Measurements from ENCODE around the gene PLEKHA5.

The PLEKHA5 gene

DNA sequence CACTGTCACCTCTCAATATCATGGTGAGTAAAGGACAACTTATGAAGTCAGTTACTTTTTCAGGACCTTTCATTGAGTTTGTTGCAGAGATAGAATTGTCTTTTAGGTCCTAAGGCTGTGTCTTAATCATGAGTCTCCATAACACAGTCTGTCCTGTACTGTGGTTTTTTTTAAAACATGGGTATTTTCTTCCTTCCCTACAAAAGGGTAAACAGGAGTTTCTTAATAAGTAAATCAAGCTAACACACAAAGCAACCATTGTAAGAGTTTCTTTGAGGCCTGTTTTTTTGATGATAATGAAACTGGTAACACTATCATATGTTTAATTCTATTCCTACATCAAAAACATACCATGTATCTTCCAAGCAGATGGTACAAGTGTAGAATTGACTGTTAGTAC lies 101.4 kb downstream of the PLEKHA5 start:
- no peak for DNase-seq (ENCODE audit: low read depth)

- no peak for DNase-seq (ENCODE audit: low read depth)
Observed at GRCh38 chr12:19234171-19234704, 104.7 kb downstream of the PLEKHA5 start.

GRCh38 chr12:19234981-19235871 lies 105.7 kb downstream of the PLEKHA5 start:
- DNase-seq (ENCODE audit: low read depth): no peak

DNA sequence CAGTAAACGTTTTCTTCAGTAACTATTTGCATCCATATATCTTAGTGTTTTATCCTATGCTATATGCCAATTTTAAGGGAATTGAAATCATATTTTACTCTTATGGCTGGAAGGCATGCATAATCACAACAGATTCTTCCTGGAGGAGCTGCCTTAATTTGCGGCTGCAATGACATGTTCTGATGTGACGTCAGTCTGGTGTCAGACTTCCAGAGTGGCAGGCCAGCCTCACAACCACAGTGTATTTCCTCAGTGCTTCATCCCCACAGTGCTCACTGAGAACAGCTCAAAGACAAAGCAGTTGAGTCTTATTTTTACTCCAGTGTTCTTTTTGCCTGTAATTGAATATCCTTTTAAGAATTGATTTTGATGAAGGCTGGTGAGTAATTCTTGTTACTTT lies 107.1 kb downstream of the PLEKHA5 start:
- no peak for DNase-seq (ENCODE audit: low read depth)

DNA sequence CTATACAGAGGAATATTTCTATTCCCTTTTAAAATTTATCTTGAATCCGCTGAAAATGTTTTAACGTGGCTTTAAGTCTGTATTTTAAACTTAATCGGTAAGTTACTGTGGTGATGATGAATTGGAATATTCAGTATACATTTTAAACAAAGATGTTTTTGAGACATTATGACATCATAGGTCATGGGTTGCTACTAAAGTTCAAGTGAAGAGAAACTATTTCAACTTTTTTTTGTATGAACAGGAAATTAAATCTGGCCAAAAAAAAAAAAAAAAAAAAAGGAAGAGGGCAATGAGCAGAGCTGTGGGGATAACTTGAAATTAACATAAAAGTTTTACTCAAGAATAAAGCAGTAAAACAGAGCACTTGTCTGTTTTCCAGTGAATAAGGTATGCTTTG lies 109.0 kb downstream of the PLEKHA5 start:
- no peak for DNase-seq (ENCODE audit: low read depth)

DNA sequence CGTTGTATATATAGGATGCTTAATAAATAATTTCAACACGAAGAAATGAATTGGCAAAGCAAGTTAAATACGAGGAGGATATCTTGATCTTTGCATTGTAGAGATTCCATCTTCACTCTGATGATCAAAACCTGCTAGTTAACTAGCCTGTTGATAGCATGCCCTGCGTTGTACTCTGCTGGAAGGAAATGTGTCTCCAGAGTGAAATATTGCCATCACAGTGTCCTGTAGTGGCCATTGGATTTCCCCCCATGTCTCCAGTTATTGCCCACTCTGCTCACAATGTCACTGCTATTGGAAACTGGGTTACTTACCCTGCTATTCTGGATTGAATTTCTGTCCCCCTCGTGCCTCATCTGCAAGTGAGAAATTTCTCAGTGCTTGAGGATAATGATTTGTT lies 109.6 kb downstream of the PLEKHA5 start:
- no peak for DNase-seq (ENCODE audit: low read depth)

- no peak for DNase-seq (ENCODE audit: low read depth)
Observed at GRCh38 chr12:19239616-19240234, 110.2 kb downstream of the PLEKHA5 start.

- DNase-seq (ENCODE audit: low read depth): no peak
Observed at GRCh38 chr12:19242581-19242980, 113.0 kb downstream of the PLEKHA5 start.

DNA sequence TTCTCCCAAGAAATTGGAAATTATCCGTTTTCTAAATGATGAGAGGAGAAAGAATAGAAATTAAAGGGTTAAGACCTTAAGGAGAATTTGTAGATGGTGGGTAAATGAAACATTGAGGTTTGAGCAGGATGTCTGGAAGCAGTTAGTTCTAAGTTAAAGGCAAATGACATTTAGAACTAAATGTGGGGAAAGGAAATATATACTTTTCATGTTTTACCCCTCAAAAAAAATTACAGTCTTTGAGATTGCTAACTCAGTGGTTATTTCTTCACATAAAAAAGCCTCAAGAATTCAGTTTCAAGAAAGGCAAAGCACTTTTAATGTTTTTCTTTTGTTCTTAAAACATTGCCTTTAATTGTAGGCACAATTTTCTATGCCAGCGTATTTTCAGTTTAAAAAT lies 114.0 kb downstream of the PLEKHA5 start:
- no peak for DNase-seq (ENCODE audit: low read depth)

GRCh38 chr12:19244312-19244711 lies 114.8 kb downstream of the PLEKHA5 start:
- DNase-seq (ENCODE audit: low read depth): no peak

DNA sequence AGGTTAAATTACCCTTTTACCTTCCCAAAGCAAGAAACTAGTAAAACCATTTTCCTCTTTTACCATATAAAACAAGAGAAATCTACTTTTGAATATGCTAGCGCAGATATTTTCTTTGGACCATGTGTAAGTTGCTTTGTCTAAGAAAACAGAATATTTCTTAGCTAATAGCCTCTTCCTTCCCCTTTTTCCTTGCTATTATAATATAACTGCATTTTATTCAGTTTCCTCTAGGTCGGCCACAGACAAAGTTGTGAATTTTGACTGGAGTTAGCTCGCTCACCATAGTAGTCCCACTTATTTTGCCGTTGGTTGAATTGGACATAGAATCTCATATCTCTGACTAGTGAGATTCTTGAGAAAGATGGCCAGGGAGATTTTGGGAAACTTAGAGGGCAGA lies 115.6 kb downstream of the PLEKHA5 start:
- no peak for DNase-seq (ENCODE audit: low read depth)

DNA sequence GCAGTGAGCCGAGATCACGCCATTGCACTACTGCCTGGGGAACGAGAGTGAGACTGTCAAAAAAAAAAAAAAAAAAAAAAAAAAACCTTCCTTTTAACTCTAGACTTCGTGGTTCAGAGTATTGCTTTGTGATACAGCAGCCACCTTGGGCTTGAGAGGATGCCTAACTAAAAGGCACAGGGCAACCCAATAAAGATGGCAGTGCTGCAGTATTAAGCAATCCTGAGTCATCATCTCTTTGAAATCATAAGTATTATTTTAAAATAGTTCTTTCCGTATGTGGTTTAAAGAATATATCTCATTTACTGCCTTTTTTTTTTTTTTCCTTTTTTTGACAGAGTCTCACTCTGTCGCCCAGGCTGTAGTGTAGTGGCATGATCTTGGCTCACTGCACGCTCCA lies 116.1 kb downstream of the PLEKHA5 start:
- DNase-seq (ENCODE audit: low read depth): no peak

DNA sequence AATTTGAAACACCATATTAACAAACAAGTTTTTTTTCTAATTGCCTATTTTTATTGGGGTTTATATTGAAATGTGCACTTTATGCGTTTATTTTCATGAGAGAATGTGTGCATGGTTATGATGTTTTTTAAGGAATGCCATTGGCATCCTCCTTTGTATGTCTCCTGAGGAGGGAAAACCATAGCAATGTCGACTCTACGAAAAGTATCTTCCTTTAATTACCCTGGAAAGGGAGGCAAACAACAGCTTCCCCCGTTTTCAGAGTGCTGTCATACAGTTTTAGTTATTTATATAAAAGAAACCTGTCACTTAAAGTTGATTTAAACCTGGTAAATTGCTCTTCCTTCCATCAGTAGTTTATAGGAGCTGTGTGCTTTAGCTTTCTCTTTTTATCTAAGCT lies 117.4 kb downstream of the PLEKHA5 start:
- no peak for DNase-seq (ENCODE audit: low read depth)

DNA sequence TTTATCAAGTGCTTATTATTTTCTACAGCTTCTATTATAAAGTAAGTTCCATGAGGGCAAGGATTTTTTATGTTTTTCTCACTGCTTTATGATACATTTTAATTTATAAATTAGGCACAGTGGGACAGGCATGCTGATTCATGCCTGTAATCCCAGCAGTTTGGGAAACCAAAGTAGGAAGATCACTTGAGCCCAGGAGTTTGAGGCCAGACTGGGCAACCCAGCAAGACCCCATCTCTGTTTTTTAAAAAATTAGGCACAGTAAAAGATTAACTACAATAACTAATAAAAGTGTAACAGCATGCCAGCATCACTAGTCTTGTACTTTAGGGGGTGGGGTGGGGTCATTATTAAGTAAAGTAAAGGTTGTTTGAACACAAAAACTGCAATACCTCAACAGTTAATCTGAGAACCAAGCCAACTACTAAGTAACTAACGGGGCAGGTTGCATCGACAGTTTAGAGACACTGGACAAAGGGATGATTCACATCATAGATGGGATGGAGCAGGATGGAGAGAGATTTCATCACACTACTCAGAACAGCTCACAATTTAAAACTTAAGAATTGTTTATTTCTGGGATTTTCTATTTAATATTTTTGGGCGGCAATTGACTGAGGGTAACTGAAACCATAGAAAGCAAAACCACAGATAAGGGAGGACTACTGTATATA lies 119.5 kb downstream of the PLEKHA5 start:
- no peak for DNase-seq (ENCODE audit: low read depth)

DNA sequence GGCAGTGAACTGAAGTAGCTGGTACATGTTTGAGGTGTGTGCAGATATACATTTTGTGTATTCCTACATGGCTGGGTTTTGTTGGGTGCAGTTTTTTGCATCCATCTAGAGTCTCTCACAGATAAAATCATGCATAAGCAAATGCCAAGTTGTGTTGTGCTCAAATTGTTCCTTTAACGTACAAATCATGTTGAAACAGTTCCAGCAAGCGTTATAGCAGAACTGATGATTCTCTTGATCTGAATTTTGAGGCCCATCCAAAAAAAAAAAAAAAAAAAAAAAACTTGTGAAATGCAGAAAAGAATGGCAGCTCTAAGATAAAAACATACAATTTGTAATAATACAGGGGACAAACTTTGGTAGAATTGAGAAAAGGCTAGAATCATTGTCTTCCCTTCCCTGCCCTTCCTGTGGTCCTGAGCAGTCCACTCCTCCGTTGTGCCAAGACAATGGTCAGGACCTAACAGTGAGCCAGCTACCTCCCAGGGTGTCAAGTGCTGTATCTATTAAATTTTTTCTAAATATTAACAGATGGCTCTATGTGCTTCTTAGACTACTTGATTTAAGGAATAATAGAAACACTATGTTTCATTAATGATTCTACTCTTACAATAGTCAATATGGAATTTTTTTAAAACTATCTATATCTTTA lies 122.1 kb downstream of the PLEKHA5 start:
- no peak for DNase-seq (ENCODE audit: low read depth)

DNA sequence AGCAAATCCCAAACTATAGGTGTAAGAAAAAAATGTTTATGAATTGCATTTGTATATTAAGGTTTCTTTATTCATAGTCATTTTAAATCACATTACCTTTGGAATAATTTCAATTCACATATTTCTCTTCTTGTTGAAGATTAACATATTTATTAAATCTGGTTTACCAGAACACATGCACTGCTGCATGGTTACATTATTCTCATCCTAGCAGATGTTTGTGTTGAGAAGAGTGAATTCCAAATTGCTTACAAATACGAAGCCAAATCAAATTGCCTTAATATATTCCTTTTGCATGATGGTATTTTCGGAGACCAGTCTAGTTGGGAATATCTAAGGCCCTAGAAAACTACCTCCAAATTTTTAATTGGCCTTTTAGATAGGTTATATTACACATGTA lies 130.6 kb downstream of the PLEKHA5 start:
- DNase-seq (ENCODE audit: low read depth): no peak

- no peak for DNase-seq (ENCODE audit: low read depth)
Observed at GRCh38 chr12:19261773-19262172, 132.2 kb downstream of the PLEKHA5 start.

DNA sequence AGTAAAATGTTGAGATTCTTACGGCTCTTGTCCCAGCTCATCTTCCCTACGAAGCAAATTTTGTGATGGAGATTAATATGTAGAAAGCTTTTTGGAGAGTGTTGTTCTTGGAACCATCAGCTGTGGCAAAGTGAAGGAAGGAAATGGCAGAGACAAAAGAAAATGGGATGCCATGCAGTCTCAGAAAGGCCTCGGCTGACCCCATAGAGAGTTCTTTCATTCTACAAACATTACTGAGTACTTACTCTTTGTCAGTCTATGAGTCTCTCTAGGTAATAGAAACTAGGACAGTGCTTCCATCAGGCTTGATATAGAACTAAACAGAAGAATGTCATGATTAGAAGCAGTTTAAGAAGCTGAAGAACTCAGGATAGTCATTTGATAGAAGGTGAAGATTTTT lies 134.1 kb downstream of the PLEKHA5 start:
- DNase-seq (ENCODE audit: low read depth): no peak

GRCh38 chr12:19273482-19274330 lies 144.2 kb downstream of the PLEKHA5 start:
- DNase-seq (ENCODE audit: low read depth): peak; percentile 4

DNA sequence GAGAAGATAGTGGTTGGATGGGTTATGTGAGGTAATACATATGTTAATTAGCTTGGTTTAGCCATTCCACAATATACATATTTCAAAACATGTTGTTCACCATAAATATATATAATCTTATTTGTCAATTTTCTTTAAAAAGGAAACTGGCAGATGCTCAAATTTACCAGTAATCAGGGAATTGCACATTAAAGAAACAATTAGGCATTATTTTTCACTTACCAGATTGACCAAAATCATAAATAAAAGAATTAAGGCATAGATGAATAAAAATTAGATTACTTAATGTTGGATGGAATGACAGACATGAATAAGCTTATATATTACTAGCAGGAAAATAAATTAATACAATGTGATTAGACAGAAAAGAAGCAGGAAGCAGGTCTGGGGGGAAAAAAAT lies 147.2 kb downstream of the PLEKHA5 start:
- DNase-seq (ENCODE audit: low read depth): no peak

GRCh38 chr12:19277711-19278110 lies 148.2 kb downstream of the PLEKHA5 start:
- no peak for DNase-seq (ENCODE audit: low read depth)
